Activated T-cell treated with anti-CD3 and anti-CD28 coated beads for 48 hours (primary cell): Measurements from ENCODE around the gene STAT5B.
"Not testable (repeated sequence)": the region's sequence is repeated elsewhere in the genome, so short reads cannot be mapped to it uniquely, and the experiment has no call there.

Source experiments
- DNase-seq: peaks from one replicate; pipeline ENCODE4 v3.0.0-alpha.2; 2020; ENCODE audit warnings: low read depth

STAT5B gene

GRCh38 chr17:42233156-42233555, 43.0 kb downstream of the STAT5B start:
- no peak for DNase-seq

- DNase-seq = no peak
These were observed 46.0 kb downstream of the STAT5B start for GRCh38 chr17:42230225-42230624.

DNA sequence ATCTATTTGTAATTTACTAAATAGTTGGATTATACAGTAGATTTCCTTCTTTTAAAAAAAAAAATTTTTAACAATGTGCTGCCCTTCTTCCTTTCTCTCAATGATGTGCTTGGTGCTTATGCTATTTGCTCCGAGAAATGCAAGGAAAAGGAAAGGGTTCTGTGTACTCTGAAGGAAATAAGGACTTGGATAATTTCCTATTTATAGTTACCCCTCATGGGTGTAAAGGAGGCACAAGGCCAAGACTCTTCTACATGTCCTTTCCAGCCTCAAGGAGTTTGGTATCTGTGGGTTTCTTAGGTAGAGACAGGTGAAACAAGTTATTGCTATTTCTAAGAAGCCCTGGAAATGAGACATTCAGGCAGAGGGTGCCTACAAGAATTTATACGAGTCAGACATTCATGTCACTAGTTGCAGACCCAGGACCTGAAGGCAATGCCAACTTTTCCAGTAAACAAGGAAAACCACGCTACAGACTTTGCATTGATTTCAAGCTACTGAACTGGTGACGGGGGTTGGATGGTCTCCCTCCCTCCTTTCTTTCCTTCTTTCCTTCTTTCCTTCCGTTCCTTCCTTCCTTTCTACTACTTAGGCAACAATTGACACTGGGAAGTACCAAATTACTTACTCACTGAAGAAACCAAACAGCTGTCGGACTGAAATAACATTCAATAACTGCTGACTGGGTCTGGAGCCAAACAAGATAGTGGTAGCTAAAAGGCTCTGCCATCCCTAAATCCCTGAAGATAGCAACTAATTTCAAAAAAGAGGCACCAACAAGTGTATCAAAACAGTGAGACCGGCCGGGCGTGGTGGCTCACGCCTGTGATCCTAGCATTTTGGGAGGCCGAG, 48.1 kb downstream of the STAT5B start:
- DNase-seq = no peak

GRCh38 chr17:42225646-42226045, 50.5 kb downstream of the STAT5B start:
- DNase-seq = no peak

DNA sequence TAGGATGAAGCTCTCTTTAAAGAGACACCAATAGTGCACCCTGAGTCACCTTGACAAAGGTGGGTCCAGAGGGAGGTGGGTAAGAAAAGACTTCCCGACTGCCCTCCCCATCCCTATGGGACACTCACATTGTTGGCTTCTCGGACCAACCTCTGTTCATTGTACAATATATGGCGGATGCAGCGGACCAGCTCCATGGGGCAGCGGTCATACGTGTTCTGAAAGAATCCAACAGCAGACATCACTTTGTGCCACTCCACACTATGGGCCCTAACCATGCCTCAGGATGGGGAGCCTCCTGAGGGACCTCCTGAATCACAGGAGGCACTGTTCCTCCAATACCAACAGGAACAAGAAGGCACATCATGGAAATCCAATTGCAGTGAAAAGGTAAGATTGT, 51.5 kb downstream of the STAT5B start:
- DNase-seq = no peak

- DNase-seq = peak; percentile 34
These were observed 54.1 kb downstream of the STAT5B start for GRCh38 chr17:42221886-42222745.

GRCh38 chr17:42219280-42219679, 56.9 kb downstream of the STAT5B start:
- not testable (repeated sequence) for DNase-seq

DNA sequence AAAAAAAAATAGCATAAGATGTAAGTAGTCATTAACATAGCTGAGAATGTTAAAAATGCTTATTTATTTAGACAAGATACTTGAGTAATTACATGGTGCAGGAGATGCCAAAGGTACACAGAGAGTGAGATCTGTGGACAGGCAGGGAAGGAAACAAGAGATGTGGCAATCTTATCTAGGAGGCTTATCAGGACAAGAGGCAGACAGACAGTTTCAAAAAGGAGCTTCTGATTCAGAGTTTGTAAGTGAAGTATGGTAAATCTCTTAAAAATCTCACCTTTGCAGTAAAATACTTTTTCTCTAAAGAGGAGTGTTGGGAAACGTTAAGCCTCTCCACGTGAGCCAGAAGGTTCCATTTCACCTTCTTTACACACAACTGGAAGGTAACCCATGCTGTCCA, 62.0 kb downstream of the STAT5B start:
- DNase-seq = no peak

GRCh38 chr17:42212382-42212781, 63.8 kb downstream of the STAT5B start:
- DNase-seq = no peak

- DNase-seq = not testable (repeated sequence)
These were observed 64.3 kb downstream of the STAT5B start for GRCh38 chr17:42211921-42212341.

DNA sequence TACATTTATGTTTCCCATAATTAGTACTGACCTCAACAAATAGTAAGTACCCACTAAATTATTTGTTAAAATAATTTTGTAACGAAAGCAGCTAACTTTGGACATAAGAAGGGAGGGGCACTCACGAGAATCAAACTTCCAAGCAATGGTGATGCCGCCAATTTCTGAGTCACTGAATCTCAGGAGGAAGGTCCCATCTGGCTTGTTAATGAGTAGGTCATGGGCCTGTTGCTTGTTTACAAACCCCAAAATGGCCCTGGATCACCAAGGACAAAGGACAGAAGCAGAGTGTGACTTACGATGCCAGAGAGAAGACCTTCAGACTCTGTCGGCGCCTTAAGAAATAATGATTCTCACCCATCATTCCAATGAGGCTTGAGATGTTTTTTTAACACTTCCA, 66.1 kb downstream of the STAT5B start:
- DNase-seq = no peak

DNA sequence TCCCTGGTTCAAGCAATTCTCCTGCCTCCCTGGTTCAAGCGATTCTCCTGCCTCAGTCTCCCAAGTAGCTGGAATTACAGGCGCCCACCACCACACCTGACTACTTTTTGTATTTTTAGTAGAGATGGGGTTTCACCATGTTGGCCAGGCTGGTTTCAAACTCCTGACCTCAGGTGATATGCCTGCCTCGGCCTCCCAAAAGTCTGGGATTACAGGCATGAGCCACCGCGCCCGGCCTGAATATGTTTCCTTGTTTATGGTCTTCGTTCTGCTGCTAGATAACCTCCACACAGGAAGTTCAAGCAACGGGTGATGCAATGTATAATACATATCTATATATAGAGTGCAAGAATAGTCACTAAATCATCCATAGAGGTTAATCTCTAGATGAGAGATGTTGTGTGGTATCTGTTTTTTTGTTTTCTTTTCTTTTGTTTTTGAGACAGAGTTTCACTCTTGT, 70.0 kb downstream of the STAT5B start:
- DNase-seq = not testable (repeated sequence)

DNA sequence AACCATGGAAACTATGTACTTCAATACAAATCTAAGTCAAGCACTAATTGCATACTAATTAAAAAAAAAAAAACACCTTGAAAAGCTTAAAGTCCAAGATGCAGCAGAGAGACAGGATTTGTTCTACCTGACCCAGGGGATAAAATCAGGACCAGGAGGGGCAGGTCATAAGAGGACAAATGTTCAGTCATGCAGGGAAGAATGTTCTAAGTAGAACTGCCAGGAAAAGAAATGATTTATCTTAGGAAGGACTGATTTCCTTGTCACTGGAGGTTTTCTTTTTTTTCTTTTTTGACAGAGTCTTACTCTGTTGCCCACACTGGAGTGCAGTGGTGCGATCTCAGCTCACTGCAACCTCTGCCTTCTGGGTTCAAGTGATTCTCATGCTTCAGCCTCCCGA, 72.8 kb downstream of the STAT5B start:
- DNase-seq = no peak

DNA sequence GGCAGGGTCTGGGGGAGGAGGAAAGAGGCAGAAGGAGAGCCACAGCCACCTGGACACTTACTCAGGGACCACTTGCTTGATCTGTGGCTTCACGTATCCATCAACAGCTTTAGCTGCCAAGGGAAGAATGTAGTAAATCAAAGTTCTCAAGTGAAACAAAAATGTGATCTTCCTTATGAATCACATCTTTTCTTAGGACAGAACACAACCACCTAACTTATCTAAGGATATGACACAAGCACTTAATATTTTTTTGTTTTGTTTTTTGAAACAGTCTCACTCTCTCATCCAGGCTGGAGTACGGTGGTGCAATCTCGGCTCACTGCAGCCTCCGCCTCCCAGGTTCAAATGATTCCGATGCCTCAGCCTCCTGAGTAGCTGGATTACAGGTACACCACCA, 73.5 kb downstream of the STAT5B start:
- DNase-seq = no peak

DNA sequence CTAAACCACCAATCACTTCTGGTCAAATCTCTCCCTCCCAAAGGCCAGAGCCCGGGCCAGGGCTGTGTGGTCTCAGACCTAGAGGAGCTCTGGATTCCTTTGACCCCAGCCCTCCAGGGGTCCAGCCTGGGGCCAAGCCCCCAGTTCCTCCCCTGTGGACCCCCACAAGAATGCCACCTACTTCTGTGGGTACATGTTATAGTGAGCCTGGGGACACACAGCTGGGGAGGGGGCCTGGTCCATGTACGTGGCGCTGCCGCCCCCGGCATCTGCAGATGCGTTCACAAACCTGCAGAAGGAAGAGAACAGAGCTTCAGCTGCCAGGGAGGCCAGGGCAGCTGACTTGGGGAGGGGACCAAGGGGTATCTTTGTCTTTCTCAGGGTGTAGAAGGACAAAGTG, 74.0 kb downstream of the STAT5B start:
- DNase-seq = no peak

DNA sequence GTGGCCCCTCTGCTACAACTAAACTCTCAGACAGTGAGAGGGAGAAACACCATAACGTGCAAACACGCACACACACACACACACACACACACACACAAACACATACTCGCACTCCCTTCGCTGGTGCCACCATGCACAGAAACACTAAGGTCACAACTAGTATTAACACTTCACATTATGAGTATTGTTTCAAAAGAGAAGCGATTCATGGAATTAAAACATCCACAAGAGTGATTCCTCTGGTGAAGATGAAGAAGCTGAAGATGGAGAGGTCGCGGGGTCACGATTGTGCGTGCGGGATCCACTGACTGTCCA, 74.8 kb downstream of the STAT5B start:
- no peak for DNase-seq

GRCh38 chr17:42200706-42201457, 75.3 kb downstream of the STAT5B start:
- no peak for DNase-seq

GRCh38 chr17:42199416-42200011, 76.7 kb downstream of the STAT5B start:
- DNase-seq = no peak

DNA sequence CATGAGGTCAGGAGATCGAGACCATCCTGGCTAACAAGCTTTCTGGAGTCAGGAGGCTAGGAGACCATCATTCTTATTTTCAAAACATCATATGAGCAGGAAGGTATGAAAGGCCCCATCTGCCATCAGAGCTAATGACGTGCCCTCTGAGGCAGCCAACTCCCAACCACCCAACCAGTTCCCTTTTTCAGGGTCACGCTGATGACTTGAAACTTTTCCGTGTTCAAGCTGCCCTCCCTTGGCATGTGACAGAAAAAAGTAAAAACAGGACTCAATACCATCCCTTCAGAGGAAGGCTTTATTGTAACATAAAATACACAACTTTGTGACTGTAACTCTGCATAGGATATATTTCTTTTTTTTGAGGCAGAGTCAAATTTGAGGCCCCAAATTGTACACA, 77.3 kb downstream of the STAT5B start:
- no peak for DNase-seq

GRCh38 chr17:42197564-42198156, 78.5 kb downstream of the STAT5B start:
- DNase-seq = no peak
